ENCODE measurements around the gene RCAN3. TPM values are rescaled to one million over a fixed set of nuclear protein-coding genes. Genes with fewer than 3 reads are reported as not detected.
A peak's percentile ranks its signal among the peaks of the same experiment; 100 is the strongest.

Gene RCAN3
- total and polyA plus RNA-seq, 2 of the 13 experiments (the other 11 are each of a cell fraction or from before 2014, with no cell fraction given) = 12.2 to 13.3 TPM

GRCh38 chr1:24553931-24554330, 51.3 kb downstream of the RCAN3 start (continued):
- no peak for TF ChIP-seq REST (IDR thresholded peaks at IDR 0.05; ENCODE audit: borderline replicate concordance in 1 of 2, low read depth in 1 of 2, low read length in 2 of 2)

GRCh38 chr1:24554714-24555113, 52.1 kb downstream of the RCAN3 start:
- intact Hi-C loops (cut with micrococcal nuclease; ENCODE audit: unreplicated experiment) = loop anchor here (5.0 kb wide), 2 partner anchors 52 to 83 kb away; partner anchors contain the start of gene RCAN3
- ATAC-seq = no peak
- H2AFZ ChIP-seq (ENCODE audit: low read length) = no peak overlapping the region
- no peak for DNase-seq (ENCODE audit: low spot score)
- H3K27ac ChIP-seq (ENCODE audit: extremely low read length, insufficient read depth, low read length) = no peak overlapping the region
- no peaks in the 10 kb centered on the region for H3K9me3 ChIP-seq (ENCODE audit: low read length)
- CTCF ChIA-PET (ENCODE audit: low intra/inter-chr PET ratio, low total read pairs) = no interaction called here
- H4K20me1 ChIP-seq (ENCODE audit: insufficient read depth, low read length) = no peaks in the 10 kb centered on the region; the same call in 1 of the 2 replicates
- POLR2A ChIA-PET = interaction anchor here (1.3 kb wide), 1 partner anchor 13 kb away, joined by 10 read pairs; no protein-coding TSS in a partner anchor
- no peak overlapping the region for H3K9ac ChIP-seq (ENCODE audit: insufficient read depth, low read depth, low read length)
- no peak overlapping the region for H3K4me3 ChIP-seq (replicated peaks in 1 of 3; ENCODE audit: insufficient read depth in 1 of 3, low read depth in 2 of 3, low read length in 3 of 3)
- H3K79me2 ChIP-seq (ENCODE audit: insufficient read depth, low read length) = peaks cover 4% of the 10 kb centered on the region
- FAIRE-seq = no peak
- no TSS peak for BruUV-seq (replicated peaks)
- in situ Hi-C loops (cut with HindIII; ENCODE audit: extremely low pct_ligation_motif_present, low pct_unique_long_range_greater_than_20kb) = no loop called here
- peak overlapping the region; percentile 96; the same call in 1 of the 2 replicates for H3K4me2 ChIP-seq (ENCODE audit: low read depth, low read length)
- H3K36me3 ChIP-seq (replicated peaks in 1 of 2; ENCODE audit: control insufficient read depth in 1 of 2, insufficient read depth in 2 of 2, low read length in 2 of 2) = no peaks in the 10 kb centered on the region
- peaks cover 94% of the 10 kb centered on the region for H3K4me1 ChIP-seq (ENCODE audit: insufficient read depth, low read length)
- no peaks in the 10 kb centered on the region for H3K27me3 ChIP-seq (ENCODE audit: control insufficient read depth in 1 of 2, insufficient read depth in 2 of 2, low read length in 2 of 2)
- 93% methylated on average over 4 of the region's 4 CpGs for WGBS (ENCODE audit: low lambda C conversion rate)
- TF ChIP-seq RBM39 (IDR thresholded peaks at IDR 0.05; ENCODE audit: low read depth, low read length, poor library complexity, severe bottlenecking) = no peak
- TF ChIP-seq ARID3A (IDR thresholded peaks at IDR 0.05; ENCODE audit: low read depth, low read length) = no peak
- no peak for TF ChIP-seq CCAR2 (optimal IDR thresholded peaks at IDR 0.05; ENCODE audit: low read depth, low read length)
- no peak for TF ChIP-seq NFE2L1 (CRISPR knock-in tag; IDR thresholded peaks at IDR 0.05; ENCODE audit: borderline replicate concordance)
- 0 out of 2 replicates have a peak, but pooled peaks have one; percentile 34 for TF ChIP-seq ZBTB33 (CRISPR knock-in tag; IDR thresholded peaks at IDR 0.05)
- no peak for TF ChIP-seq HBP1 (CRISPR knock-in tag; IDR thresholded peaks at IDR 0.05; ENCODE audit: low read depth)
- TF ChIP-seq ZNF337 (CRISPR knock-in tag; IDR thresholded peaks at IDR 0.05; ENCODE audit: borderline replicate concordance, low read depth) = no peak
- no peak for TF ChIP-seq ETV6 (CRISPR knock-in tag; conservative IDR thresholded peaks at IDR 0.05)
- TF ChIP-seq ZMYM3 (CRISPR knock-in tag; IDR thresholded peaks at IDR 0.05) = peak; percentile 46; the same call in 1 of the 2 replicates
- no peak for TF ChIP-seq TCF12 (IDR thresholded peaks at IDR 0.05)
- no peak for TF ChIP-seq TCF12 (CRISPR knock-in tag; IDR thresholded peaks at IDR 0.05)
- no peak for TF ChIP-seq NFIC (IDR thresholded peaks at IDR 0.05; ENCODE audit: low read length)

All from HepG2 (cell line).